GM21825 (cell line): ENCODE measurements around the gene ACSL5.
A peak's percentile ranks its signal among the peaks of the same experiment; 100 is the strongest.
"Not testable (repeated sequence)": the region's sequence is repeated elsewhere in the genome, so short reads cannot be mapped to it uniquely, and the experiment has no call there.

ENCODE experiments used
- ATAC-seq: cut with Tn5 transposase; IDR thresholded peaks from one replicate; pipeline ENCODE4 v1.9.1; 2021; ENCODE audit warnings: mild to moderate bottlenecking, moderate library complexity; ENCODE audit not compliant: unreplicated experiment

ACSL5 gene

GRCh38 chr10:112406806-112407205 lies 32.9 kb downstream of the ACSL5 start:
- ATAC-seq, result not testable (repeated sequence)

- no peak for ATAC-seq
These were observed 33.8 kb downstream of the ACSL5 start for GRCh38 chr10:112407696-112408095.

- ATAC-seq, result no peak
These were observed 35.4 kb downstream of the ACSL5 start for GRCh38 chr10:112409299-112409698.

GRCh38 chr10:112409755-112410154 lies 35.8 kb downstream of the ACSL5 start:
- ATAC-seq, result no peak

- no peak for ATAC-seq
These were observed 38.8 kb downstream of the ACSL5 start for GRCh38 chr10:112412696-112413095.

- ATAC-seq, result no peak
These were observed 47.8 kb downstream of the ACSL5 start for GRCh38 chr10:112421731-112422130.

- ATAC-seq, result no peak
These were observed 50.7 kb downstream of the ACSL5 start for GRCh38 chr10:112424651-112425050.

- ATAC-seq, result no peak
These were observed 52.2 kb downstream of the ACSL5 start for GRCh38 chr10:112426111-112426510.

GRCh38 chr10:112429147-112429546 lies 55.2 kb downstream of the ACSL5 start:
- ATAC-seq, result no peak

- no peak for ATAC-seq
These were observed 55.8 kb downstream of the ACSL5 start for GRCh38 chr10:112429654-112430230.

- ATAC-seq, result no peak
These were observed 59.2 kb downstream of the ACSL5 start for GRCh38 chr10:112433136-112433535.

GRCh38 chr10:112434988-112435619 lies 61.2 kb downstream of the ACSL5 start:
- no peak for ATAC-seq

- ATAC-seq, result no peak
These were observed 64.4 kb downstream of the ACSL5 start for GRCh38 chr10:112438356-112438755.

GRCh38 chr10:112441520-112441919 lies 67.6 kb downstream of the ACSL5 start:
- no peak for ATAC-seq

GRCh38 chr10:112442063-112442462 lies 68.1 kb downstream of the ACSL5 start:
- ATAC-seq, result no peak

- peak; percentile 40 for ATAC-seq
These were observed 72.3 kb downstream of the ACSL5 start for GRCh38 chr10:112446055-112446854.

- ATAC-seq, result peak; percentile 91
These were observed 73.1 kb downstream of the ACSL5 start, which contains the start of the genes VTI1A and ZDHHC6 for GRCh38 chr10:112446855-112447619. Gene VTI1A (plus strand): TSS chr10:112447215. CDS start chr10:112447374, 159 bp downstream. Gene ZDHHC6 (minus strand): TSS chr10:112446914. CDS start chr10:112445436, 1,478 bp downstream.

- no peak for ATAC-seq
These were observed 73.7 kb downstream of the ACSL5 start for GRCh38 chr10:112447620-112447928.

GRCh38 chr10:112448888-112449287 lies 75.0 kb downstream of the ACSL5 start:
- ATAC-seq, result no peak

GRCh38 chr10:112454910-112455779 lies 81.2 kb downstream of the ACSL5 start:
- ATAC-seq, result no peak
